Stimulated activated naive CD8-positive, alpha-beta T cell treated with anti-CD3 and anti-CD28 coated beads, Interleukin-15, amount 100 ng/mL, for 72 hours (primary cell): Measurements from ENCODE around the gene TRIP10.
"Not testable (repeated sequence)": the region's sequence is repeated elsewhere in the genome, so short reads cannot be mapped to it uniquely, and the experiment has no call there.

ENCODE experiments used
- ATAC-seq: fragments of 150-1000 bp; cut with Tn5 transposase; 2 replicates; pipeline ENCODE4 v1.10.0; 2021; ENCODE audit warnings: mild to moderate bottlenecking, moderate library complexity
- DNase-seq, 2 donors: peaks; one replicate each; pipeline ENCODE4 v3.0.0; 2021 to 2022
- H3K27ac Mint-ChIP-seq, 2 donors: one replicate each; pipeline ENCODE4 v1.8.0; 2022; ENCODE audit warnings: mild to moderate bottlenecking in 2 of 2, mixed read lengths in 2 of 2, moderate library complexity in 2 of 2
- H3K27me3 Mint-ChIP-seq: one replicate; pipeline ENCODE4 v1.8.0; 2022; ENCODE audit warnings: mixed read lengths
- H3K4me1 Mint-ChIP-seq: one replicate; pipeline ENCODE4 v1.8.0; 2022; ENCODE audit warnings: mild to moderate bottlenecking, mixed read lengths
- H3K4me3 Mint-ChIP-seq, 2 donors: one replicate each; pipeline ENCODE4 v1.8.0; 2022; ENCODE audit warnings: mild to moderate bottlenecking in 2 of 2, mixed read lengths in 2 of 2, moderate library complexity in 1 of 2
- H3K9me3 Mint-ChIP-seq, 2 donors: one replicate each; pipeline ENCODE4 v1.8.0; 2022; ENCODE audit warnings: mixed read lengths in 2 of 2

The TRIP10 gene

DNA sequence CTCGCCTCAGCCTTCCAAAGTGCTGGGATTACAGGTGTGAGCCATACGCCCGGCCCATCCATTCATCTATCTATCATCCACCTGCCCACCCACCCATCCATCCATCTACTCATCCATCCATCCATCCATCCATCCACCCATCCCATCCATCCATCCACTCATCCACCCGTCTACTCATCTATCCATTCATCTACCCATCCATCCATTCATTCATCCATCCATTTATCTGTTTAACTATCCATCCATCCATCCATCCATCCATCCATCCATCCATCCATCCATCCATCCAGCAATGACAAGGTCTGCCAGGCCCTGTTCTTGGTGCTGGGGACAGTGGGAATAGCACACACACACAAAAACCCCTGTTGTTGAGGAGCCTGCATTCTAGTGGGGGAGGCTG is 37.5 kb downstream of the TRIP10 start:
- Mint-ChIP-seq H3K27me3 (no peaks in the 10 kb centered on the region), H3K27ac (no peak overlapping the region), H3K4me3 (no peak overlapping the region), H3K9me3 (peaks cover 15 to 31% of the 10 kb centered on the region in 2 donors), H3K4me1 (peaks cover 70% of the 10 kb centered on the region)
- ATAC-seq: no peak
- DNase-seq: no peak

DNA sequence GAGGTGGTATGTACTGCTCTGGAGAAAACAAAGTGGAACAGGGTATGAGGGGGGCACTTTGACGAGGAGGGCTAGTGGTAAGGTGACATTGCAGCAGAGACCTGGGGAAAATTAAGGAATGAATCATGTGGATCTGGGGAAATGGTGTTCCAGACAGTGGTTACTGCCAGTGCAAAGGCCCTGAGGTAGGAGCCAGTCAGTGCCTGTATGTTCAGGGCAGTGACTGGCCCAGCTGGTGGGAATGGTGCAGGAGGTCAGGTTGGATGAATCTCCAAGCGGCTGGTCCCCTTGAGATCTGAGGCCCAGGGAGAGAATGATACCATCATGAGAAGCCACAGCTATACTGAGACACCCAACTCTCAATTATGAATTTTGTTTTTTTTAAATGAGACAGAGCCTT is 38.0 kb downstream of the TRIP10 start:
- ATAC-seq (no peak), DNase-seq (no peak)
- Mint-ChIP-seq H3K4me3 (no peak overlapping the region), H3K27ac (peak overlapping the region in 1 of 2 donors; percentile 14), H3K4me1 (peaks cover 66% of the 10 kb centered on the region), H3K9me3 (peaks cover 15 to 31% of the 10 kb centered on the region in 2 donors), H3K27me3 (no peaks in the 10 kb centered on the region)

DNA sequence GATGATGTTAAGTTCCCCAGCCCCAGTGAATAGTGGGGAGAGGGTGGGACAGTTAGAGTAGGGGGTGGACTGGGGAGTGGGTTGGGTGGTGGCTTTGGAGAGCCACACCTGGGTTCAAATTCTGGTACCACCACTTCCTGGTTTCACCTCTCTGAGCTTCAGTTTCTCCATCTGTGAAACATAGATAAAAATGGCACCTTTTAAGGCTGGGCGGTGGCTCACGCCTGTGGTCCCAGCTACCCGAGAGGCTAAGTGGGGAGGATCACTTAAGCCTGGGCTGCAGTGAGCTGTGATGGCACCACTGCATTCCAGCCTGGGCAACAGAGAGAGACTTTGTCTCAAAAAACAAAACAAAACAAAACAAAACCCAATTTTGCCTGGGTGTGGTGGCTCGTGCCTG is 38.9 kb downstream of the TRIP10 start:
- ATAC-seq: no peak
- H3K4me3 Mint-ChIP-seq: peak overlapping the region; percentile 6 to 21
- peaks cover 73% of the 10 kb centered on the region for H3K4me1 Mint-ChIP-seq
- no peak for DNase-seq
- peaks cover 15 to 31% of the 10 kb centered on the region in 2 donors for H3K9me3 Mint-ChIP-seq
- H3K27me3 Mint-ChIP-seq: no peaks in the 10 kb centered on the region
- H3K27ac Mint-ChIP-seq: peak overlapping the region; percentile 64 to 78

DNA sequence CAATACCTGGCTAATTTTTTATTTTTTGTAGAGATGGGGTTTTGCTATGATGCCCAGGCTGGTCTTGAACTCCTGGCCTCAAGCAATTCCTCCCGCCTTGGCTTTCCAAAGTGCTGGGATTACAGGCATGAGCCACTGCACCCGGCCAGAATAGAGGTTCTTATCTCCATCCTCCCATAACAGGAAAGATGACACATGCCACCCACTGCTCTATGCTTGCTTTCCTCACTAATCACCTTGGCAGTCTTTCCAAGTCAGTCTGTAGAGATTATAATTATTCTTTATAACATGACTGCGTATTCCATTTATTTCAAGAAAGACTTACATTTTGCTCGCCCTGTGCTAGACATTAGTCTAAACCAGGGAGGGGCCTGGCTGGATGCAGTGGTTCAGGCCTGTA is 39.7 kb downstream of the TRIP10 start:
- peaks cover 69% of the 10 kb centered on the region for H3K4me1 Mint-ChIP-seq
- DNase-seq (no peak), ATAC-seq (no peak)
- no peak overlapping the region for H3K27ac Mint-ChIP-seq
- no peak overlapping the region for H3K4me3 Mint-ChIP-seq
- no peaks in the 10 kb centered on the region for H3K27me3 Mint-ChIP-seq
- peaks cover 15 to 25% of the 10 kb centered on the region in 2 donors for H3K9me3 Mint-ChIP-seq

DNA sequence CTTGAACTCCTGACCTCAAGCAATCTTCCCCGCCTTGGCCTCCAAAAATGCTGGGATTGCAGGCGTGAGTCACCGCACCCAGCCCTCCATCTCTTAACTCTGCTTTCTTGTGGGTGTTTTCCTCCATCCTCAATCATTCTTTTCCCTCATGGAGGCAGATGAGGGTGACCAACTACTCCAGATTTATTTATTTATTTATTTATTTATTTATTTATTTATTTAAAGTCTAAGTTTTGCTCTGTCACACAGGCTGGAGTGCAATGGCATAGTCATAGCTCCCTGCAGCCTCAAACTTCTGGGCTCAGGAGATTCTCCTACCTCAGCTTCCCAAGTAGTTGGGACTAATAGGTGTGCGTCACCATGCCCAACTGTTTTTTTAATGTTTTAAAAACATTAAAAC is 47.9 kb downstream of the TRIP10 start:
- DNase-seq: no peak
- Mint-ChIP-seq H3K27ac (no peak overlapping the region), H3K4me1 (peaks cover 54% of the 10 kb centered on the region), H3K4me3 (no peak overlapping the region), H3K9me3 (peaks cover 0 to 5% of the 10 kb centered on the region in 2 donors), H3K27me3 (no peaks in the 10 kb centered on the region)
- no peak for ATAC-seq

DNA sequence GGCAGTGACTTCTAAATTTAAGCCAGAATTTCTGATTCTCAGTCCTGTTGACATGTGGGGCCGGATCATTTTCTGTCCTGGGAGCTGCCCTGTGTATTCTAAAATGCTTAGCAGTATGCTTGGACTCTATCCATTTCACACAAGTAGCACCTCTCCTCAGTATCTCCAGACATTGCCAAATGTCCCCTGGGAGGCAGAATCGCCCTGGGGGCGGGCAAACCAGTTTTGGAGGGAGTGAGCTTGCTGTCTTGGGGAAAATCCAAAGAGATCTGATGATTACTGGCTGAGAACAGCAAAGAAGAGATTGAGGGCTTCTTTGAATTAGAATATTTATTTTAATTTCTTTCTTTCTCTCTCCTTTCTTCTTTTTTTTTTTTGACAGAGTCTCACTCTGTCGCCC is 49.4 kb downstream of the TRIP10 start:
- H3K4me1 Mint-ChIP-seq: peaks cover 56% of the 10 kb centered on the region
- ATAC-seq (no peak), DNase-seq (no peak)
- H3K27me3 Mint-ChIP-seq: no peaks in the 10 kb centered on the region
- H3K9me3 Mint-ChIP-seq: peaks cover 1 to 5% of the 10 kb centered on the region in 2 donors
- no peak overlapping the region for H3K27ac Mint-ChIP-seq
- no peak overlapping the region for H3K4me3 Mint-ChIP-seq

DNA sequence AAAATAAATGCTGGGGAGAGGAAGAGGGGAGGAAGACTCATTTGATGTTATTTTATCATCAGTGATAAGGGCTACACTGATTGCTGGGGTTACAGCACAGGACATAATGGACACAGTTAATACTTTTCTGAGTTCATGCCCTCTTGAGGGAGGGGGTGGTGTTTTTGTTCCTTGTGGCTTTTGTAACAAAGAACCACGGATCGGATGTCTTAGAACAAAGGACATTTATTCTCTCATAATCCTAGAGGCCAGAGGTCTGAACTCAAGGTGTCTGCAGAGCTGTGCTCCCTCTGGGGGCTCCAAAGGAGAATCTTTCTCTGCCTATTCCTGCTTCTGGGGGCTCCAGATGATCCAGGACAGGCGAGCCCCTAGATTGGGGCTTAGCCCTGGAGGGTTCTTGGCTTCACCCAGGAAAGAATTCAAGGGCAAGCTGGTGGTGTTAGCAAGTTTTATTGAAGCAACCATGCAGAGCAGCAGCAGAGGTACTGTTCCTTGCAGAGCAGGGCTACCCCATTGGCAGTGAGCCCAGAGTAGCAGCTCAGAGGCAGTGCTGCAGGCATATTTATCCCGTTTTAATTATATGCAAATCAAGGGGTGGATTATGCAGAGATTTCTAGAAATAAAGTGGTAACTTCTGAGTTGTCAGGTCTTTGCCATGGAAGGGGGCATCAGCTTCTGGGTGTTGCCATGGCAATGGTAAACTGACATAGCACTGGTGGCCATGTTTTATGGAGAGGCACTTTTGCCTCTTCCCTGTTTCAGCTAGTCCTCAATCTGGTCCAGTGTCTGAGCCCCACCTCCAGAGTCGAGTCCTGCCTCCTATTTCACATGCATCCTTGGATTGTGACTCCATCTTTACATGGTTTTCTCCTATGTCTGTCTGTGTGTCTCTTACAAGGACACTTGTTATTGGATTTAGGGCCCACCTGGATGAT is 51.0 kb downstream of the TRIP10 start:
- DNase-seq: no peak
- Mint-ChIP-seq H3K4me1 (peaks cover 71% of the 10 kb centered on the region), H3K4me3 (no peak overlapping the region), H3K27me3 (no peaks in the 10 kb centered on the region), H3K27ac (peak overlapping the region; percentile 38 to 56), H3K9me3 (peaks cover 5 to 12% of the 10 kb centered on the region in 2 donors)
- no peak for ATAC-seq

DNA sequence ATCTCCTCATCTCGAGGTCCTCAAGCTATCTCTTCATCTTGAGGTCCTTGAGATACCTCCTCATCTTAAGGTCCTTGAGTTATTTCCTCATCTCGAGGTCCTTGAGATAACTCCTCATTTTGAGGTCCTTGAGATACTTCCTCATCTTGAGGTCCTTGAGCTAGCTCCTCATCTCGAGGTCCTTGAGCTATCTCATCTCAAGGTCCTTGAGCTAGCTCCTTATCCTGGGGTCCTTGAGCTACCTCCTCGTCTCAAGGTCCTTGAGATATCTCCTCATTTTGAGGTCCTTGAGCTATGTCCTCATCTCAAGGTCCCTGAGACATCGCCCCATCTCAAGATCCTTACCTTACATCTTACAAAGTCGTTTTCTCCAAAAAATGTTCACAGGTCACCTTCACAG is 51.8 kb downstream of the TRIP10 start:
- Mint-ChIP-seq H3K4me3 (no peak overlapping the region), H3K9me3 (peaks cover 5 to 12% of the 10 kb centered on the region in 2 donors), H3K27ac (no peak overlapping the region), H3K27me3 (no peaks in the 10 kb centered on the region), H3K4me1 (peaks cover 79% of the 10 kb centered on the region)
- ATAC-seq: no peak
- DNase-seq: no peak

DNA sequence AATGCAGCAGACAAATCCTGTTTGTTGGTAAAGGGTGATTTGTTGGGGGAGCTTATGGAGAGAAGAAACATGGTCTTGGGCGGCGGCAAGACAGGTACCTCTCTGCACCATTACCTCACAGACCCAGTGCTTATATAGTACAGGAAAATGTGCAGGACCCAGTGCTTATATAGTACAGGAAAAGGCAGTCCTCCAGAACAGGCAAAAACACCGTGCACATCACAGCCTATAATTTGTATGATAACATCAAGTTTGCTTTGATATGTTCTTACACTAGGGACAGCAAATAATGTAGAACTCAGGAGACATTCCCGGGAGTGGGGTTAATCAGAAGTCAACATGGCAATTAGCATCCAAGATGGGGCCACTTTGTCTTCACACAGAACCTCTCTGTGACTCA is 53.9 kb downstream of the TRIP10 start:
- no peak overlapping the region for H3K4me3 Mint-ChIP-seq
- ATAC-seq (no peak), DNase-seq (no peak)
- no peak overlapping the region for H3K27ac Mint-ChIP-seq
- peaks cover 5 to 12% of the 10 kb centered on the region in 2 donors for H3K9me3 Mint-ChIP-seq
- no peaks in the 10 kb centered on the region for H3K27me3 Mint-ChIP-seq
- H3K4me1 Mint-ChIP-seq: peaks cover 90% of the 10 kb centered on the region

DNA sequence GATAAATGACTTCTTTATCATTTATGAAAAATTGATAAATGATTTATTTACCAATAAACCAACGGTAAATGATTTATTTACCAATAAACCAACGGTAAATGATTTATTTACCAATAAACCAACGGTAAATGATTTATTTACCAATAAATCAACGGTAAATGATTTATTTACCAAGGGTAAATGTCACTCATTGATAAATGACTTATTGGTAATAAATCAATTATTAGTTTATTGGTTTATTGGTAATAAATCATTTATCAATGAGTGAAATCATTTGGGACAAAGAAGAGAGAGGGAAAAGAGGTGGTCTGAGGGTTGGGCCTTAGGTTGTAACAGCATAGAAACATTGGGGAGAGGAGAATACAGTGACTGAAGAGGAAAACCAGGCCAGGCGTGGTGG is 54.5 kb downstream of the TRIP10 start:
- no peak for DNase-seq
- no peak for ATAC-seq
- Mint-ChIP-seq H3K9me3 (peaks cover 5 to 12% of the 10 kb centered on the region in 2 donors), H3K4me1 (peaks cover 88% of the 10 kb centered on the region), H3K27me3 (no peaks in the 10 kb centered on the region), H3K27ac (no peak overlapping the region), H3K4me3 (no peak overlapping the region)

DNA sequence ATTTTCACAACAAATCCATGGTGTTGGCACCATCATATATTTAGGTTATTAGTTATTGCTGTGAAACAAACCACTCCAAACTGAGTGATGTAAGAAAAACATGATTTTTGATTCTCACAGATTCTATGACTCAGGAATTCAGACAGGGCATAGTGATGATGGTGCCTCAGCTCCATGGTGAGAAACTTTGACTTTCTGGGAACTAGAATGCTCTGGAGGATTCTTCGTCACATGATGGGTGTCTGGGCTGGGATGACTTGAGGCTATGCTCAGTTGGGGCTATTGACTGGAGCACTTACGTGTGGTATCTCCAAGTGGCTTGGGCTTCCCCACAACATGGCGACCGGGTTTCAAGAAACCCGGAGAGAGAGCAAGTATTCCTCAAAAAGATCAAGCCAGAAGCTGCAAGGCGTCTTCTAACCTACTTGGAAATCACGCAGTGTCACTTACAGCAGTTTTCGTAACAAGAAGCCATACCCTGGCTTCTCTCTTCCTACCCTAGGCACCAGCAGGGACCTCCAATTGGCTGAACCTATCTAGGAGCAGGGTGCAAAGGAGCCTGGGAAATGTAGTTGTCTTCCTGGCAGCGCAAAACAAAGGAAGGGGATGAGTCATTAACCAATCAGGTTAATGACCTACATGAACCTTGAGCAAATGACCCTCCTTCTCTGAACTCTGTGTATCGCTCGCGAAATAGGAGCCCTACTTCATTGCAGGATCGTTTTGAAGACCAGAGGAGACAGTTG is 55.4 kb downstream of the TRIP10 start:
- Mint-ChIP-seq H3K27ac (no peak overlapping the region), H3K9me3 (peaks cover 5 to 12% of the 10 kb centered on the region in 2 donors), H3K4me1 (peaks cover 89% of the 10 kb centered on the region), H3K4me3 (no peak overlapping the region), H3K27me3 (no peaks in the 10 kb centered on the region)
- DNase-seq: no peak
- no peak for ATAC-seq

DNA sequence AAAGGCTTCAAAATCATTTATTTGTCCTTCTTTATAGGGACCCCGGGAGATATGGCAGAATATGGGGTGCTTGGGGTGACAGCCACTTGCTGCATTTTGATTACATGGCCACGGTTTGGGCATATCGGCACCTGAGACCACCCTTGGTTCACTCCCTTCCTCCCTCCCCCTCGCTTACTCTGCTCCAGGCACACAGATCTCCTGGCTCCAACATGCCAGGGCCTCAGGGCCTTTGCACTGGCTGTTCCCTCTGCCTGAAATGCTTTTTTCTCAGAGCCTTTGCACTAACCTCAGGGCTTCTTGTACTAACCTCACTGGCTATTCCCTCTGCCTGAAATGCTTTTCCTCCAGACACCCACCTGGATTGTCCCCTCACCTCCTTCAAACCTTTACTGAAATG is 56.8 kb downstream of the TRIP10 start:
- no peak for ATAC-seq
- H3K4me3 Mint-ChIP-seq: no peak overlapping the region
- H3K27ac Mint-ChIP-seq: peak overlapping the region in 1 of 2 donors; percentile 1
- H3K4me1 Mint-ChIP-seq: peaks cover 91% of the 10 kb centered on the region
- DNase-seq: no peak
- peaks cover 5 to 12% of the 10 kb centered on the region in 2 donors for H3K9me3 Mint-ChIP-seq
- H3K27me3 Mint-ChIP-seq: no peaks in the 10 kb centered on the region

DNA sequence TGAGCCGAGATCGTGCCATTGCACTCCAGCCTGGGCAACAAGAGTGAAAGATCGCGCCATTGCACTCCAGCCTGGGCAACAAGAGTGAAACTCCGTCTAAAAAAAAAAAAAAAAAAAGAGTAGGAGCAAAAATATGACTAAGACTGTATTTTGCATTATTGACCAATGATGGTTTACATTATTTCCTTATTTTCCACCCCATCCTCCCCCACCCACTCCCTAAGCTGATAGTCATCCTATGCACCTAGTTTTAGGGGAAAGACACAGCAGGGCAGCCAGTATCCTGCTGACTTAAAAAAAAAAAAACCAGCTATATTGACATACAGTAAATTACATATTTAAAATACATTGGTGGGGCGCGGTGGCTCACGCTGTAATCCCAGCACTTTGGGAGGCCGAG is 58.2 kb downstream of the TRIP10 start:
- Mint-ChIP-seq H3K27me3 (no peaks in the 10 kb centered on the region), H3K27ac (peak overlapping the region; percentile 12 to 41), H3K4me3 (no peak overlapping the region), H3K9me3 (peaks cover 0 to 12% of the 10 kb centered on the region in 2 donors), H3K4me1 (peaks cover 91% of the 10 kb centered on the region)
- no peak for DNase-seq
- no peak for ATAC-seq

DNA sequence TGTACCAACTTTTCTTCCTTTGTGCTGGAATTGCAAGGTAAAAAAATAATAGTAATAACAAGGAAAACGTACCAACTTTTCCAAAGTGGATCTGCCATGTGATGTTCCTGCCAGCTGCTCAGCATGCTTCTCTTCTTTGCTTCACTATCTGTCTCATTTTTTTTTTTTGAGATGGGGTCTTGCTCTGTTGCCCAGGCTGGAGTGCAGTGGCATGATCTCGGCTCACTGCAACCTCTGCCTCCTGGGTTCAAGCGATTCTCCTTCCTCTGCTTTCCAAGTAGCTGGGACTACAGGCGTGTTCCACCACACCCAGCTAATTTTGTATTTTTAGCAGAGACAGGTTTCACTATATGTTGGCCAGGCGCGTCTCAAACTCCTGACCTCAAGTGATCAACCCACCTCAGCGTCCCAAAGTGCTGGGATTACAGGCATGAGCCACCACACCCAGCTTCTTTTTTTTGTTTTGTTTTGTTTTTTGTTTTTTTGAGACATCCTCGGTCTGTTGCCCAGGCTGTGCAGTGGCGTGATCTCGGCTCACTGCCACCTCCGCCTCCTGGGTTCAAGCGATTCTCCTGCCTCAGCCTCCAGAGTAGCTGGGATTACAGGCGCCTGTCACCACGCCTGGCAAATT is 60.8 kb downstream of the TRIP10 start:
- peak overlapping the region; percentile 93 to 98 for H3K4me3 Mint-ChIP-seq
- H3K27me3 Mint-ChIP-seq, DNase-seq, H3K9me3 Mint-ChIP-seq, ATAC-seq: not testable (repeated sequence)
- peaks cover 90% of the 10 kb centered on the region for H3K4me1 Mint-ChIP-seq
- peak overlapping the region in 1 of 2 donors; percentile 92 for H3K27ac Mint-ChIP-seq

DNA sequence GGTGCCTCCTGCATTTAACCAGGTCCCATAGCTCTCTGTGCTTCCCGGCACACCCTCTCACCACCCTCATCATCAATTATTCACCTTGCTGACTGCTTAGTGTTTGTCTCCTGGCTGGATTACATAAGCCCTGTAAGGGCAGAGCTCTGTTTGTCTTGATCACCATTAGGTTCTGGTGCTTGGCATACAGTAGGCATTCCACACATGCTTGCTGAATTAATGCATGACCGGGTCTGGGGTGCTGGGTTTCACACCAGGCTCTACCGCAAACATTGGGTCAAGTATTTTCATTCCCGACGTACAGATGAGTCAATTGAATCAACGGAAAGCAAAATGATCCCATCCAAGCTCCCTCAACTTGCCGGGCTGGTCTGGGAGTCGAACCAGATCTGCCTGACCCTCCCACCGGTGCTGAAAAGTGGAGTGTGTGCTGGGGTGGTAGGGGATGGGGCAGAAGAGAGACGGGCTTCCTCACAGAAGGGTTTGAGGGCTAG is 61.6 kb downstream of the TRIP10 start:
- DNase-seq (no peak), ATAC-seq (peak; percentile 17)
- Mint-ChIP-seq H3K4me3 (peak overlapping the region; percentile 93 to 98), H3K27me3 (no peaks in the 10 kb centered on the region), H3K27ac (peak overlapping the region; percentile 89 to 92), H3K4me1 (peaks cover 83% of the 10 kb centered on the region), H3K9me3 (no peaks in the 10 kb centered on the region)
